Endometrial microvascular endothelial cells (primary cell): ENCODE data around the gene WNK2. TPM values are rescaled to one million over a fixed set of nuclear protein-coding genes. Genes with fewer than 3 reads are reported as not detected.

ENCODE experiments used
- in situ Hi-C: cut with HindIII; loops from 2 replicates; pipeline ENCODE4 v1.10.0; 2017; ENCODE audit warnings: low sequenced_read_pairs, low pct_unique_long_range_greater_than_20kb; ENCODE audit errors: inconsistent ontology term
- total RNA-seq: library from RNA; depleted of rRNA; stranded (reverse); fragments of >200 nt; gene quantifications from one replicate; pipeline ENCODE4 v1.2.3, GENCODE V29; 2015; ENCODE audit errors: inconsistent ontology term

WNK2 gene
- total RNA-seq, 1 donor from 2014 or later: not detected

GRCh38 chr9:93270976-93271375, 87.0 kb downstream of the WNK2 start:
- in situ Hi-C loops: no loop called here

GRCh38 chr9:93276973-93277372, 93.0 kb downstream of the WNK2 start:
- in situ Hi-C loops: no loop called here

- in situ Hi-C loops: no loop called here
These were observed 94.2 kb downstream of the WNK2 start for GRCh38 chr9:93278144-93278543.

- in situ Hi-C loops: no loop called here
These were observed 96.8 kb downstream of the WNK2 start for GRCh38 chr9:93280661-93281259.

GRCh38 chr9:93286252-93287188, 102.6 kb downstream of the WNK2 start:
- in situ Hi-C loops: no loop called here

GRCh38 chr9:93287189-93287552, 103.2 kb downstream of the WNK2 start:
- in situ Hi-C loops: no loop called here

GRCh38 chr9:93287593-93287992, 103.7 kb downstream of the WNK2 start:
- in situ Hi-C loops: no loop called here

GRCh38 chr9:93288341-93288740, 104.4 kb downstream of the WNK2 start:
- in situ Hi-C loops: no loop called here

- in situ Hi-C loops: no loop called here
These were observed 105.2 kb downstream of the WNK2 start for GRCh38 chr9:93288891-93289883.

- in situ Hi-C loops: no loop called here
These were observed 106.8 kb downstream of the WNK2 start for GRCh38 chr9:93290495-93291434.

- in situ Hi-C loops: no loop called here
These were observed 107.8 kb downstream of the WNK2 start for GRCh38 chr9:93291536-93292287.

- in situ Hi-C loops: no loop called here
These were observed 108.3 kb downstream of the WNK2 start for GRCh38 chr9:93292288-93292615.

- in situ Hi-C loops: no loop called here
These were observed 108.9 kb downstream of the WNK2 start for GRCh38 chr9:93292664-93293328.

GRCh38 chr9:93294011-93294410, 110.1 kb downstream of the WNK2 start:
- in situ Hi-C loops: no loop called here

- in situ Hi-C loops: no loop called here
These were observed 111.1 kb downstream of the WNK2 start for GRCh38 chr9:93295031-93295430.

- in situ Hi-C loops: no loop called here
These were observed 111.6 kb downstream of the WNK2 start for GRCh38 chr9:93295456-93296076.
